ENCODE results near the gene OR56A5. TPM values are rescaled to one million over a fixed set of nuclear protein-coding genes. Genes with fewer than 3 reads are reported as not detected.

Gene OR56A5
- polyA plus RNA-seq, 3 donors from 2014 or later = not detected

DNA sequence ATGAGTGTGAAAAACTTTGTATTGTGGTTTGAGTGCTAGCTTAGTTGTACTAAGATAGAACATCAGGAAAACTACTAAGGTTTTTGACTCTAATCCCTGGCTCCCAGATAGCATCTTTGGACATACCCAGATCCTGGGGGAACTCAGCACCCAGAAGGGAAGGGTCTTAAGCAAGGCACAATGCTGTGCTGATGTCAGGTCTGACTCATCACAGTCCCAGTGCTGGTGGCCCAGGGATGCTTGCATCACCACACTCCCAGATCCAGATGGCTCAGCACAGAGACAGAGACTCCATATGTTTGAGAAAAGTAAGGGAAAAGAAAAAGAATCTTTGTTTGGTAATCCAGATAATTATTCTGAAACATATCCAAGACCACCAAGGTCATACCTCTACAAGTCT is 44.5 kb downstream of the OR56A5 start:
- H3K27ac Mint-ChIP-seq = no peak overlapping the region
- peaks cover 0 to 3% (median 0%) of the 10 kb centered on the region in 6 donors for H3K9me3 Mint-ChIP-seq
- H3K27me3 Mint-ChIP-seq (ENCODE audit: low read depth in 3 of 3) = peaks cover 0 to 2% (median 1%) of the 10 kb centered on the region in 3 donors
- no peak overlapping the region for H3K4me3 Mint-ChIP-seq
- no peak for DNase-seq
- H3K36me3 Mint-ChIP-seq = no peaks in the 10 kb centered on the region
- no peaks in the 10 kb centered on the region for H3K4me1 Mint-ChIP-seq

DNA sequence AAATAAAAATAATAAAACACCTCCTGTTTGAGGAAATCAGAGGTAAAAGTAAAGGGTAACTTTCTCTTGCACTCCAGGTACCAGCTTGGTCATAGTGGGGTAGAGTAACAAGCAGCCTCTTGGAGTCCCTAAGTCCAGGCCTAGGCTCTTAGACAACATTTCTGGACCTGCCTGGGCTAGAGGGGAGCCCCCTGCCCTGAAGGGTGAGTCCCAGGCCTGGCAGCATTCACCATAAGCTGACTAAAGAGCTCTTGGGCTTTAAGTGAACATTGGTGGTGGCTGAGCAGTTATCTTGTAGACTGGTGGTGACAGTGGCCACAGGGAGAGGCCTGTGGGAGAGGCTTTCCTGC is 44.9 kb downstream of the OR56A5 start:
- no peak overlapping the region for H3K4me3 Mint-ChIP-seq
- H3K4me1 Mint-ChIP-seq = no peaks in the 10 kb centered on the region
- H3K27ac Mint-ChIP-seq = no peak overlapping the region
- H3K36me3 Mint-ChIP-seq = no peaks in the 10 kb centered on the region
- peaks cover 0 to 3% (median 0%) of the 10 kb centered on the region in 6 donors for H3K9me3 Mint-ChIP-seq
- DNase-seq = no peak
- peaks cover 0 to 4% (median 1%) of the 10 kb centered on the region in 3 donors for H3K27me3 Mint-ChIP-seq (ENCODE audit: low read depth in 3 of 3)

DNA sequence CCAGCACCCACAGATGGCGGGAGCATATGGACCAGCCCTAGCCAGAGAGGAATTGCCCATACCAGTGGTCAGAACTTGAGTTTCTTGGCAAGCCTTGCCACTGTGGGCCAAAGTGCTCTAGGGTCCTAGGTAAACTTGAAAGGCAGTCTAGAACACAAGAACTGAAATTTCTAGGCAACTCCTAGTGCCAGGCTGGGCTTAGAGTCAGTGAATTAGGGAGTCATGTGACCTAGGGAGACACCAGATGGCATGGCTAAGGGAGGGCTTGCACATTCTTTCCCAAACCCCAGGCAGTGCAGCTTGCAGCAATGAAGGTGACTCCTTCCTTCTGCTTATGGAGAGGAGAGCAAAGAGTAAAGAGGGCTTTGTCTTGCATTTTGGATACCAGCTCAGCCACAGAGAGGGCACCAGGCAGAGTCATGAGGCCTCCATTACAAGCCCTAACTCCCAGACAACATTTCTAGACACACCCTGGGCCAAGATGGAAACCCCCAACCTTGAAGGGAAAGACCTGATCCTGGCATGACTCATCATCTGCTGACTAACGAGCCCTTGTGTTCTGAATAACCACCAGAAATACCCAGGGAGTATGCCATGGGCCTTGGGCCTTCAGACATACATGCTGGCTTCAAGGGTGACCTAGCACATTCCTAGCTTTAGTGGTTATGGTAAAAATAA is 45.4 kb downstream of the OR56A5 start:
- H3K27me3 Mint-ChIP-seq (ENCODE audit: low read depth in 3 of 3) = peaks cover 0 to 4% (median 1%) of the 10 kb centered on the region in 3 donors
- peaks cover 0 to 2% (median 0%) of the 10 kb centered on the region in 6 donors for H3K9me3 Mint-ChIP-seq
- no peaks in the 10 kb centered on the region for H3K4me1 Mint-ChIP-seq
- no peak overlapping the region for H3K27ac Mint-ChIP-seq
- no peak for DNase-seq
- H3K36me3 Mint-ChIP-seq = no peaks in the 10 kb centered on the region
- H3K4me3 Mint-ChIP-seq = no peak overlapping the region

Other genes with a start within 250 kb of the OR56A5 start
- under 1 TPM in 1 of 3 donors, not detected in 2; 0.28 TPM for gene OR56B1, start 232.0 kb downstream of the OR56A5 start, polyA plus RNA-seq
- gene OR52N4, start 214.3 kb downstream of the OR56A5 start, polyA plus RNA-seq = not detected
- not detected for gene OR52N5, start 185.1 kb downstream of the OR56A5 start, polyA plus RNA-seq
- gene OR52N1, start 177.2 kb downstream of the OR56A5 start, polyA plus RNA-seq = not detected
- not detected for gene OR52N2, start 159.6 kb downstream of the OR56A5 start, polyA plus RNA-seq
- not detected for gene OR52E6, start 126.6 kb downstream of the OR56A5 start, polyA plus RNA-seq
- not detected for gene OR52E8, start 110.8 kb downstream of the OR56A5 start, polyA plus RNA-seq
- not detected for gene OR52E4, start 87.9 kb downstream of the OR56A5 start, polyA plus RNA-seq
- not detected for gene OR52E5, start 75.3 kb downstream of the OR56A5 start, polyA plus RNA-seq
- not detected for gene OR56A3, start 26.2 kb downstream of the OR56A5 start, polyA plus RNA-seq
- gene OR52L1, start 18.5 kb upstream of the OR56A5 start, polyA plus RNA-seq = not detected
- gene OR56A4, start 38.5 kb upstream of the OR56A5 start, polyA plus RNA-seq = not detected
- gene OR56A1, start 62.3 kb upstream of the OR56A5 start, polyA plus RNA-seq = not detected
- gene OR56B4, start 139.2 kb upstream of the OR56A5 start, polyA plus RNA-seq = under 1 TPM in 1 of 3 donors, not detected in 2; 0.18 TPM
- gene OR52B2, start 201.8 kb upstream of the OR56A5 start, polyA plus RNA-seq = not detected
- gene OR52W1, start 230.7 kb upstream of the OR56A5 start, polyA plus RNA-seq = not detected
- not detected for gene C11orf42, start 237.1 kb upstream of the OR56A5 start, polyA plus RNA-seq